PC-9 (cell line): ENCODE measurements around the gene BRD3OS. TPM values are rescaled to one million over a fixed set of nuclear protein-coding genes. Genes with fewer than 3 reads are reported as not detected.

Experiments
- BruUV-seq: library from RNA; stranded (reverse); fragments of 400-500 nt; replicated peaks from 2 replicates; lab custom pipeline; 2021; lab: Mats Ljungman, UMichigan
- CTCF ChIA-PET: fragments of 300-600 bp; sonication (Branson Sonifier 250); formaldehyde crosslinking; loops from one replicate; lab custom pipeline; 2022; ENCODE audit warnings: antibody characterized with exemption; lab: Charles Lee
- POLR2A ChIA-PET: fragments of 300-600 bp; sonication (Branson Sonifier 250); formaldehyde crosslinking; loops from one replicate; lab custom pipeline; 2022; ENCODE audit warnings: antibody characterized with exemption; ENCODE audit not compliant: unreplicated experiment; lab: Charles Lee
- DNase-seq, 2 experiments: peaks; one replicate each; pipeline versions ENCODE4 v3.0.0 to v3.0.0-alpha.2; 2015 to 2022; ENCODE audit warnings: mixed read lengths in 1 of 2
- H2AFZ ChIP-seq: fragments of 200-600 bp; sonication (generic); 2 replicates; pipeline ENCODE4 v1.8.1; 2017; ENCODE audit warnings: antibody characterized with exemption
- H3F3A ChIP-seq: fragments of 200-600 bp; sonication (generic); 2 replicates; pipeline ENCODE4 v1.8.1; 2017; ENCODE audit warnings: antibody characterized with exemption, mild to moderate bottlenecking, low read depth; ENCODE audit not compliant: insufficient read depth
- H3K27ac ChIP-seq: fragments of 200-600 bp; sonication (generic); 2 replicates; pipeline ENCODE4 v1.6.1; 2016; ENCODE audit warnings: mixed run types
- H3K27me3 ChIP-seq: fragments of 200-600 bp; sonication (generic); 2 replicates; pipeline ENCODE4 v1.6.1; 2016; ENCODE audit warnings: low read depth, mixed run types; ENCODE audit not compliant: insufficient read depth
- H3K36me3 ChIP-seq: fragments of 200-600 bp; sonication (generic); 2 replicates; pipeline ENCODE4 v1.6.1; 2016; ENCODE audit warnings: low read depth, mixed run types
- H3K4me1 ChIP-seq: fragments of 200-600 bp; sonication (generic); replicated peaks from 2 replicates; pipeline ENCODE4 v1.6.1; 2016; ENCODE audit warnings: mixed run types; ENCODE audit not compliant: insufficient read depth
- H3K4me2 ChIP-seq: fragments of 200-600 bp; sonication (generic); 2 replicates; pipeline ENCODE4 v1.6.1; 2017; ENCODE audit warnings: mixed run types
- H3K4me3 ChIP-seq: fragments of 200-600 bp; sonication (generic); 2 replicates; pipeline ENCODE4 v1.6.1; 2016; ENCODE audit warnings: mixed run types
- H3K79me2 ChIP-seq: fragments of 200-600 bp; sonication (generic); 2 replicates; pipeline ENCODE4 v1.6.1; 2017; ENCODE audit warnings: low read depth, mixed run types
- H3K9me2 ChIP-seq: fragments of 200-600 bp; sonication (generic); 2 replicates; pipeline ENCODE4 v1.8.1; 2017; ENCODE audit warnings: mild to moderate bottlenecking; ENCODE audit not compliant: insufficient read depth
- H3K9me3 ChIP-seq: fragments of 200-600 bp; sonication (generic); 2 replicates; pipeline ENCODE4 v1.8.1; 2016; ENCODE audit warnings: low read depth; ENCODE audit not compliant: insufficient read depth
- H4K20me1 ChIP-seq: fragments of 200-600 bp; sonication (generic); 2 replicates; pipeline ENCODE4 v1.8.1; 2017; ENCODE audit not compliant: insufficient read depth
- CTCF ChIP-seq: fragments of 200-600 bp; sonication (generic); conservative IDR thresholded peaks from 2 replicates; pipeline ENCODE4 v1.6.1; 2017; ENCODE audit warnings: mixed run types, antibody characterized with exemption, mild to moderate bottlenecking, moderate library complexity
- EZH2 ChIP-seq: fragments of 200-600 bp; sonication (generic); IDR thresholded peaks from 2 replicates; pipeline ENCODE4 v1.8.0; 2017; ENCODE audit warnings: antibody characterized with exemption, low read depth
- intact Hi-C: fragments of 100-400 bp; cut with micrococcal nuclease; formaldehyde crosslinking; loops from one replicate; pipeline ENCODE4 v1.10.0; 2022; ENCODE audit not compliant: unreplicated experiment
- total RNA-seq: library from RNA; stranded (reverse); gene quantifications from 2 replicates; pipeline ENCODE4 v1.2.3, GENCODE V29; 2021

The BRD3OS gene
- total RNA-seq, 1 experiment from 2014 or later: 26.2 TPM

GRCh38 chr9:134059661-134060395 lies 34.5 kb downstream of the BRD3OS start:
- Histone ChIP-seq H3K27ac (no peak overlapping the region), H3K4me2 (no peak overlapping the region), H3K27me3 (no peaks in the 10 kb centered on the region), H3K79me2 (peaks cover 57% of the 10 kb centered on the region), H2AFZ (no peak overlapping the region), H3F3A (no peaks in the 10 kb centered on the region), H3K36me3 (no peaks in the 10 kb centered on the region), H4K20me1 (peaks cover 77% of the 10 kb centered on the region), H3K9me2 (no peaks in the 10 kb centered on the region), H3K9me3 (no peaks in the 10 kb centered on the region), H3K4me1 (peaks cover 18% of the 10 kb centered on the region), H3K4me3 (no peak overlapping the region)
- ChIA-PET POLR2A (no interaction called here), CTCF (no interaction called here)
- intact Hi-C loops: no loop called here
- BruUV-seq: no TSS peak
- TF ChIP-seq CTCF: no peak
- DNase-seq: no peak

- Histone ChIP-seq H2AFZ (no peak overlapping the region), H3K4me3 (no peak overlapping the region), H3K9me2 (no peaks in the 10 kb centered on the region), H3F3A (peaks cover 3% of the 10 kb centered on the region), H3K27ac (no peak overlapping the region), H3K9me3 (no peaks in the 10 kb centered on the region), H3K36me3 (no peaks in the 10 kb centered on the region), H4K20me1 (peaks cover 74% of the 10 kb centered on the region), H3K27me3 (no peaks in the 10 kb centered on the region), H3K4me2 (no peak overlapping the region), H3K4me1 (peaks cover 24% of the 10 kb centered on the region), H3K79me2 (peaks cover 57% of the 10 kb centered on the region)
- ChIA-PET CTCF (no interaction called here), POLR2A (no interaction called here)
- no peak for TF ChIP-seq EZH2
- TF ChIP-seq CTCF: no peak
- intact Hi-C loops: no loop called here
- DNase-seq: no peak
- no TSS peak for BruUV-seq
These were observed 35.3 kb downstream of the BRD3OS start for GRCh38 chr9:134060546-134060945.

GRCh38 chr9:134061019-134061687 lies 35.9 kb downstream of the BRD3OS start:
- Histone ChIP-seq H4K20me1 (peaks cover 74% of the 10 kb centered on the region), H3K27me3 (no peaks in the 10 kb centered on the region), H3K9me2 (no peaks in the 10 kb centered on the region), H3F3A (peaks cover 9% of the 10 kb centered on the region), H2AFZ (no peak overlapping the region), H3K4me3 (no peak overlapping the region), H3K79me2 (peaks cover 62% of the 10 kb centered on the region), H3K9me3 (no peaks in the 10 kb centered on the region), H3K4me1 (peaks cover 23% of the 10 kb centered on the region), H3K4me2 (no peak overlapping the region), H3K36me3 (no peaks in the 10 kb centered on the region), H3K27ac (no peak overlapping the region)
- ChIA-PET POLR2A (no interaction called here), CTCF (no interaction called here)
- no TSS peak for BruUV-seq
- intact Hi-C loops: no loop called here
- DNase-seq: no peak
- TF ChIP-seq CTCF (no peak), EZH2 (no peak)
